Measurements from ENCODE around the gene AKR1B1.

GRCh38 chr7:134452991-134453473, 5.9 kb downstream of the AKR1B1 start:
- TF ChIP-seq, protein P1, sequence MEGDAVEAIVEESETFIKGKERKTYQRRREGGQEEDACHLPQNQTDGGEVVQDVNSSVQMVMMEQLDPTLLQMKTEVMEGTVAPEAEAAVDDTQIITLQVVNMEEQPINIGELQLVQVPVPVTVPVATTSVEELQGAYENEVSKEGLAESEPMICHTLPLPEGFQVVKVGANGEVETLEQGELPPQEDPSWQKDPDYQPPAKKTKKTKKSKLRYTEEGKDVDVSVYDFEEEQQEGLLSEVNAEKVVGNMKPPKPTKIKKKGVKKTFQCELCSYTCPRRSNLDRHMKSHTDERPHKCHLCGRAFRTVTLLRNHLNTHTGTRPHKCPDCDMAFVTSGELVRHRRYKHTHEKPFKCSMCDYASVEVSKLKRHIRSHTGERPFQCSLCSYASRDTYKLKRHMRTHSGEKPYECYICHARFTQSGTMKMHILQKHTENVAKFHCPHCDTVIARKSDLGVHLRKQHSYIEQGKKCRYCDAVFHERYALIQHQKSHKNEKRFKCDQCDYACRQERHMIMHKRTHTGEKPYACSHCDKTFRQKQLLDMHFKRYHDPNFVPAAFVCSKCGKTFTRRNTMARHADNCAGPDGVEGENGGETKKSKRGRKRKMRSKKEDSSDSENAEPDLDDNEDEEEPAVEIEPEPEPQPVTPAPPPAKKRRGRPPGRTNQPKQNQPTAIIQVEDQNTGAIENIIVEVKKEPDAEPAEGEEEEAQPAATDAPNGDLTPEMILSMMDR (IDR thresholded peaks at IDR 0.05), result no peak
- TF ChIP-seq RXRA (IDR thresholded peaks at IDR 0.05; ENCODE audit: borderline replicate concordance, low read depth), result no peak
- TF ChIP-seq TAF1 (IDR thresholded peaks at IDR 0.05; ENCODE audit: borderline replicate concordance, low read depth, low read length), result no peak
- no peak for TF ChIP-seq POLR2AphosphoS5 (IDR thresholded peaks at IDR 0.05; ENCODE audit: low read depth, low read length)
- no peak for TF ChIP-seq RFX5 (IDR thresholded peaks at IDR 0.05; ENCODE audit: low read length)
- no peak for TF ChIP-seq EP300 (IDR thresholded peaks at IDR 0.05; ENCODE audit: borderline replicate concordance in 1 of 2, low read depth in 1 of 2, low read length in 1 of 2)
- TF ChIP-seq, protein P2, sequence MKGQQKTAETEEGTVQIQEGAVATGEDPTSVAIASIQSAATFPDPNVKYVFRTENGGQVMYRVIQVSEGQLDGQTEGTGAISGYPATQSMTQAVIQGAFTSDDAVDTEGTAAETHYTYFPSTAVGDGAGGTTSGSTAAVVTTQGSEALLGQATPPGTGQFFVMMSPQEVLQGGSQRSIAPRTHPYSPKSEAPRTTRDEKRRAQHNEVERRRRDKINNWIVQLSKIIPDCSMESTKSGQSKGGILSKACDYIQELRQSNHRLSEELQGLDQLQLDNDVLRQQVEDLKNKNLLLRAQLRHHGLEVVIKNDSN (IDR thresholded peaks at IDR 0.05; ENCODE audit: borderline replicate concordance, low read depth), result no peak
- no peak for TF ChIP-seq JUND (IDR thresholded peaks at IDR 0.05)
- no peak for TF ChIP-seq NFIC (IDR thresholded peaks at IDR 0.05; ENCODE audit: borderline replicate concordance)
- TF ChIP-seq FOXM1 (IDR thresholded peaks at IDR 0.05; ENCODE audit: low read depth), result no peak
- TF ChIP-seq EZH2phosphoT487 (IDR thresholded peaks at IDR 0.05; ENCODE audit: borderline replicate concordance, low read depth), result no peak

All from SK-N-SH (cell line).